ENCODE measurements around the gene KRTAP29-1. TPM values are rescaled to one million over a fixed set of nuclear protein-coding genes. Genes with fewer than 3 reads are reported as not detected.

The KRTAP29-1 gene
- polyA plus RNA-seq, 2 of the 4 experiments (the other 2 are of a cell fraction), result not detected

GRCh38 chr17:41318231-41318630, 15.6 kb upstream of the KRTAP29-1 start:
- H3K9me3 ChIP-seq, result peaks cover 15% of the 10 kb centered on the region
- H3K4me3 ChIP-seq, result no peak overlapping the region
- FAIRE-seq, result no peak
- H3K4me1 ChIP-seq, result no peaks in the 10 kb centered on the region
- no peak overlapping the region for H3K4me2 ChIP-seq
- TF ChIP-seq PBX3 (IDR thresholded peaks at IDR 0.05) (no peak), POLR2A (IDR thresholded peaks at IDR 0.05; ENCODE audit: low read length) (no peak), E2F6 (IDR thresholded peaks at IDR 0.05; ENCODE audit: borderline replicate concordance, low read depth) (no peak), BCL3 (IDR thresholded peaks at IDR 0.05) (no peak), KDM5A (IDR thresholded peaks at IDR 0.05) (no peak), ESRRA (IDR thresholded peaks at IDR 0.05; ENCODE audit: borderline replicate concordance, low read length) (no peak), EHF (CRISPR knock-in tag; IDR thresholded peaks at IDR 0.05) (no peak), RCOR1 (IDR thresholded peaks at IDR 0.05; ENCODE audit: low read depth, low read length) (no peak), MAZ (IDR thresholded peaks at IDR 0.05; ENCODE audit: borderline replicate concordance, low read depth, low read length) (no peak), NFE2L2 (conservative IDR thresholded peaks at IDR 0.05; ENCODE audit: low read length) (no peak), CHD4 (IDR thresholded peaks at IDR 0.05; ENCODE audit: borderline replicate concordance) (no peak), ZNF302 (CRISPR knock-in tag; IDR thresholded peaks at IDR 0.05) (no peak), FOSL2 (IDR thresholded peaks at IDR 0.05) (no peak), FOSL2 (CRISPR knock-in tag; IDR thresholded peaks at IDR 0.05) (no peak), CTCF (IDR thresholded peaks at IDR 0.05) (no peak), KDM1A (IDR thresholded peaks at IDR 0.05; ENCODE audit: low read depth) (no peak), TP53 (CRISPR knock-in tag; IDR thresholded peaks at IDR 0.05) (no peak)
- ChIA-PET POLR2A (no interaction called here), CTCF (interaction anchor here (0.8 to 1.2 kb wide), 3 partner anchors 11 to 461 kb away, joined by 3 read pairs; no protein-coding TSS in a partner anchor)
- WGBS (ENCODE audit: missing lambda C conversion rate), result 22% methylated on average over 2 of the region's 2 CpGs
- no peak for ATAC-seq
- no peak overlapping the region for H3K27ac ChIP-seq
- DNase-seq (ENCODE audit: low read depth in 1 of 2, low spot score in 1 of 2), result no peak

- Histone ChIP-seq H3K27ac (no peak overlapping the region), H3K9me3 (peaks cover 15% of the 10 kb centered on the region), H3K4me3 (no peak overlapping the region), H3K4me2 (no peak overlapping the region), H3K4me1 (no peaks in the 10 kb centered on the region)
- TF ChIP-seq PHF8 (IDR thresholded peaks at IDR 0.05; ENCODE audit: borderline replicate concordance, low read depth) (no peak), CHD4 (IDR thresholded peaks at IDR 0.05; ENCODE audit: borderline replicate concordance) (no peak), MAZ (IDR thresholded peaks at IDR 0.05; ENCODE audit: borderline replicate concordance, low read depth, low read length) (no peak)
- ChIA-PET CTCF (interaction anchor here (0.6 to 4.3 kb wide), 6 partner anchors 13 to 682 kb away, joined by 3 to 25 read pairs (median 4); no protein-coding TSS in a partner anchor), POLR2A (no interaction called here)
- 68% methylated on average over 17 of the region's 17 CpGs for WGBS (ENCODE audit: missing lambda C conversion rate)
- FAIRE-seq (no peak), ATAC-seq (no peak), DNase-seq (ENCODE audit: low read depth in 1 of 2, low spot score in 1 of 2) (no peak)
Observed at GRCh38 chr17:41315814-41316445, 13.3 kb upstream of the KRTAP29-1 start.

Measured in A549 (cell line).